ENCODE measurements around the gene DPEP1. TPM values are rescaled to one million over a fixed set of nuclear protein-coding genes. Genes with fewer than 3 reads are reported as not detected.

DPEP1 gene
- polyA plus RNA-seq, 1 donor (not counting 4 experiments of a cell fraction or from before 2014, with no cell fraction given), result 0.13 TPM

- no peak for TF ChIP-seq EZH2 (IDR thresholded peaks at IDR 0.05; ENCODE audit: low read length)
- TF ChIP-seq, protein P1, sequence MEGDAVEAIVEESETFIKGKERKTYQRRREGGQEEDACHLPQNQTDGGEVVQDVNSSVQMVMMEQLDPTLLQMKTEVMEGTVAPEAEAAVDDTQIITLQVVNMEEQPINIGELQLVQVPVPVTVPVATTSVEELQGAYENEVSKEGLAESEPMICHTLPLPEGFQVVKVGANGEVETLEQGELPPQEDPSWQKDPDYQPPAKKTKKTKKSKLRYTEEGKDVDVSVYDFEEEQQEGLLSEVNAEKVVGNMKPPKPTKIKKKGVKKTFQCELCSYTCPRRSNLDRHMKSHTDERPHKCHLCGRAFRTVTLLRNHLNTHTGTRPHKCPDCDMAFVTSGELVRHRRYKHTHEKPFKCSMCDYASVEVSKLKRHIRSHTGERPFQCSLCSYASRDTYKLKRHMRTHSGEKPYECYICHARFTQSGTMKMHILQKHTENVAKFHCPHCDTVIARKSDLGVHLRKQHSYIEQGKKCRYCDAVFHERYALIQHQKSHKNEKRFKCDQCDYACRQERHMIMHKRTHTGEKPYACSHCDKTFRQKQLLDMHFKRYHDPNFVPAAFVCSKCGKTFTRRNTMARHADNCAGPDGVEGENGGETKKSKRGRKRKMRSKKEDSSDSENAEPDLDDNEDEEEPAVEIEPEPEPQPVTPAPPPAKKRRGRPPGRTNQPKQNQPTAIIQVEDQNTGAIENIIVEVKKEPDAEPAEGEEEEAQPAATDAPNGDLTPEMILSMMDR (optimal IDR thresholded peaks at IDR 0.05 in 1 of 3, IDR thresholded peaks at IDR 0.05 in 1 of 3, conservative IDR thresholded peaks at IDR 0.05 in 1 of 3; ENCODE audit: extremely low read depth in 1 of 3, insufficient read depth in 2 of 3, low read length in 3 of 3), result no peak
- Histone ChIP-seq H3K36me3 (ENCODE audit: control insufficient read depth in 2 of 2, extremely low read depth in 1 of 2, insufficient read depth in 2 of 2, low read length in 2 of 2) (peaks cover 20 to 38% of the 10 kb centered on the region in 2 experiments), H3K9me3 (ENCODE audit: control insufficient read depth, low read depth, low read length) (no peaks in the 10 kb centered on the region), H3K4me2 (ENCODE audit: control insufficient read depth, extremely low read depth, insufficient read depth, low read depth, low read length) (peak overlapping the region; percentile 51), H2AFZ (ENCODE audit: control insufficient read depth, low read length) (no peak overlapping the region), H3K9me1 (ENCODE audit: control insufficient read depth, extremely low read depth, insufficient read depth, low read length) (peaks cover 13% of the 10 kb centered on the region), H3K79me2 (ENCODE audit: control insufficient read depth, insufficient read depth, low read length) (peaks cover 39% of the 10 kb centered on the region), H3K4me3 (ENCODE audit: control insufficient read depth in 2 of 3, extremely low read depth in 1 of 3, insufficient read depth in 2 of 3, low read depth in 1 of 3, low read length in 3 of 3) (no peak overlapping the region), H3K27ac (ENCODE audit: control insufficient read depth, insufficient read depth, low read length) (no peak overlapping the region), H3K4me1 (ENCODE audit: control insufficient read depth, extremely low read depth, insufficient read depth, low read length) (peaks cover 42% of the 10 kb centered on the region), H3K9ac (ENCODE audit: control insufficient read depth, extremely low read depth, insufficient read depth, low read length) (peak overlapping the region; percentile 37), H4K20me1 (ENCODE audit: control insufficient read depth, extremely low read depth, insufficient read depth, low read length) (peaks cover 48% of the 10 kb centered on the region), H3K27me3 (ENCODE audit: control insufficient read depth, extremely low read depth, insufficient read depth, low read length) (peaks cover 5% of the 10 kb centered on the region)
- FAIRE-seq, result no peak
- DNase-seq (ENCODE audit: low read depth, low spot score), result no peak
- dilution Hi-C loops (cut with MboI; ENCODE audit: extremely low pct_ligation_motif_present, low sequenced_read_pairs), result no loop called here
Measured at GRCh38 chr16:89565256-89565505, 48.3 kb upstream of the DPEP1 start.

- H4K20me1 ChIP-seq (ENCODE audit: control insufficient read depth, extremely low read depth, insufficient read depth, low read length), result peaks cover 48% of the 10 kb centered on the region
- dilution Hi-C loops (cut with MboI; ENCODE audit: extremely low pct_ligation_motif_present, low sequenced_read_pairs), result no loop called here
- H3K9ac ChIP-seq (ENCODE audit: control insufficient read depth, extremely low read depth, insufficient read depth, low read length), result peak overlapping the region; percentile 37
- peak overlapping the region in 1 of 3 experiments; percentile 3 for H3K4me3 ChIP-seq (ENCODE audit: control insufficient read depth in 2 of 3, extremely low read depth in 1 of 3, insufficient read depth in 2 of 3, low read depth in 1 of 3, low read length in 3 of 3)
- H3K27me3 ChIP-seq (ENCODE audit: control insufficient read depth, extremely low read depth, insufficient read depth, low read length), result peaks cover 9% of the 10 kb centered on the region
- peaks cover 13% of the 10 kb centered on the region for H3K9me1 ChIP-seq (ENCODE audit: control insufficient read depth, extremely low read depth, insufficient read depth, low read length)
- H3K9me3 ChIP-seq (ENCODE audit: control insufficient read depth, low read depth, low read length), result no peaks in the 10 kb centered on the region
- H3K27ac ChIP-seq (ENCODE audit: control insufficient read depth, insufficient read depth, low read length), result peak overlapping the region; percentile 20
- TF ChIP-seq, protein P1 (optimal IDR thresholded peaks at IDR 0.05 in 1 of 3, IDR thresholded peaks at IDR 0.05 in 1 of 3, conservative IDR thresholded peaks at IDR 0.05 in 1 of 3; ENCODE audit: extremely low read depth in 1 of 3, insufficient read depth in 2 of 3, low read length in 3 of 3), result peak; percentile 76 to 85 (median 84)
- TF ChIP-seq EZH2 (IDR thresholded peaks at IDR 0.05; ENCODE audit: low read length), result no peak
- DNase-seq (ENCODE audit: low read depth, low spot score), result no peak
- H3K36me3 ChIP-seq (ENCODE audit: control insufficient read depth in 2 of 2, extremely low read depth in 1 of 2, insufficient read depth in 2 of 2, low read length in 2 of 2), result peaks cover 20 to 38% of the 10 kb centered on the region in 2 experiments
- FAIRE-seq, result no peak
- H3K79me2 ChIP-seq (ENCODE audit: control insufficient read depth, insufficient read depth, low read length), result peaks cover 36% of the 10 kb centered on the region
- H2AFZ ChIP-seq (ENCODE audit: control insufficient read depth, low read length), result no peak overlapping the region
- peaks cover 42% of the 10 kb centered on the region for H3K4me1 ChIP-seq (ENCODE audit: control insufficient read depth, extremely low read depth, insufficient read depth, low read length)
- peak overlapping the region; percentile 51 for H3K4me2 ChIP-seq (ENCODE audit: control insufficient read depth, extremely low read depth, insufficient read depth, low read depth, low read length)
Measured at GRCh38 chr16:89565506-89566372, 47.7 kb upstream of the DPEP1 start.

All from keratinocyte (primary cell).